ENCODE results near the gene LRP1B.

LRP1B gene

GRCh38 chr2:141927536-141927935 is 203.3 kb downstream of the LRP1B start:
- no peak for DNase-seq (ENCODE audit: low read depth)
- H3K4me3 ChIP-seq (ENCODE audit: low read depth, low read length), result no peak overlapping the region
- TF ChIP-seq CTCF (IDR thresholded peaks at IDR 0.05; ENCODE audit: low read depth, low read length, missing control alignments), result no peak

GRCh38 chr2:141925511-141925910 is 205.3 kb downstream of the LRP1B start:
- no peak for DNase-seq (ENCODE audit: low read depth)
- no peak overlapping the region for H3K4me3 ChIP-seq (ENCODE audit: low read depth, low read length)
- no peak for TF ChIP-seq CTCF (IDR thresholded peaks at IDR 0.05; ENCODE audit: low read depth, low read length, missing control alignments)

GRCh38 chr2:141923657-141924056 is 207.2 kb downstream of the LRP1B start:
- DNase-seq (ENCODE audit: low read depth), result no peak
- no peak overlapping the region for H3K4me3 ChIP-seq (ENCODE audit: low read depth, low read length)
- TF ChIP-seq CTCF (IDR thresholded peaks at IDR 0.05; ENCODE audit: low read depth, low read length, missing control alignments), result no peak

- peak; percentile 50 for TF ChIP-seq CTCF (IDR thresholded peaks at IDR 0.05; ENCODE audit: low read depth, low read length, missing control alignments)
- DNase-seq (ENCODE audit: low read depth), result peak; percentile 4
- H3K4me3 ChIP-seq (ENCODE audit: low read depth, low read length), result no peak overlapping the region
These were observed 219.2 kb downstream of the LRP1B start for GRCh38 chr2:141911485-141912066.

- no peak overlapping the region for H3K4me3 ChIP-seq (ENCODE audit: low read depth, low read length)
- no peak for TF ChIP-seq CTCF (IDR thresholded peaks at IDR 0.05; ENCODE audit: low read depth, low read length, missing control alignments)
- no peak for DNase-seq (ENCODE audit: low read depth)
These were observed 224.1 kb downstream of the LRP1B start for GRCh38 chr2:141906678-141907077.

GRCh38 chr2:141900826-141901225 is 230.0 kb downstream of the LRP1B start:
- DNase-seq (ENCODE audit: low read depth), result no peak
- no peak overlapping the region for H3K4me3 ChIP-seq (ENCODE audit: low read depth, low read length)

More at GRCh38 chr2:141900826-141901225, 230.0 kb downstream of the LRP1B start:
- TF ChIP-seq CTCF (IDR thresholded peaks at IDR 0.05; ENCODE audit: low read depth, low read length, missing control alignments), result no peak

Data from GM12864 (cell line).